Mucosa of stomach (tissue), 1 donor: ENCODE measurements around the gene COL13A1.

Source experiments
- H3K27me3 ChIP-seq: one replicate; pipeline ENCODE4 v1.7.0; 2013; ENCODE audit warnings: mild to moderate bottlenecking, low read length; ENCODE audit not compliant: control insufficient read depth, insufficient read depth
- H3K36me3 ChIP-seq: one replicate; pipeline ENCODE4 v1.7.0; 2013; ENCODE audit warnings: low read length; ENCODE audit not compliant: control insufficient read depth, insufficient read depth
- H3K4me1 ChIP-seq: one replicate; pipeline ENCODE4 v1.7.0; 2013; ENCODE audit warnings: mild to moderate bottlenecking, low read length; ENCODE audit not compliant: control insufficient read depth, insufficient read depth
- H3K4me3 ChIP-seq: one replicate; pipeline ENCODE4 v1.7.0; 2013; ENCODE audit warnings: low read length
- H3K9ac ChIP-seq: one replicate; pipeline ENCODE4 v1.7.0; 2013; ENCODE audit warnings: mild to moderate bottlenecking, low read length, moderate library complexity
- H3K9me3 ChIP-seq: one replicate; pipeline ENCODE4 v1.7.0; 2013; ENCODE audit warnings: mild to moderate bottlenecking, low read length, moderate library complexity; ENCODE audit not compliant: control insufficient read depth
- donor health status: Pancreatic carcinoma.

COL13A1 gene

GRCh38 chr10:69888882-69889584 is 87.3 kb downstream of the COL13A1 start:
- no peaks in the 10 kb centered on the region for H3K9me3 ChIP-seq
- H3K4me1 ChIP-seq: no peaks in the 10 kb centered on the region
- no peaks in the 10 kb centered on the region for H3K27me3 ChIP-seq
- H3K9ac ChIP-seq: no peak overlapping the region
- H3K4me3 ChIP-seq: no peak overlapping the region
- no peaks in the 10 kb centered on the region for H3K36me3 ChIP-seq

- Histone ChIP-seq H3K27me3 (no peaks in the 10 kb centered on the region), H3K4me3 (no peak overlapping the region), H3K9ac (no peak overlapping the region), H3K36me3 (no peaks in the 10 kb centered on the region), H3K4me1 (no peaks in the 10 kb centered on the region), H3K9me3 (no peaks in the 10 kb centered on the region)
Measured at GRCh38 chr10:69890065-69890847, 88.5 kb downstream of the COL13A1 start.

GRCh38 chr10:69891057-69891617 is 89.4 kb downstream of the COL13A1 start:
- H3K27me3 ChIP-seq: no peaks in the 10 kb centered on the region
- no peaks in the 10 kb centered on the region for H3K4me1 ChIP-seq
- no peaks in the 10 kb centered on the region for H3K36me3 ChIP-seq
- H3K4me3 ChIP-seq: no peak overlapping the region
- H3K9ac ChIP-seq: no peak overlapping the region
- no peaks in the 10 kb centered on the region for H3K9me3 ChIP-seq

- H3K27me3 ChIP-seq: no peaks in the 10 kb centered on the region
- no peak overlapping the region for H3K4me3 ChIP-seq
- H3K4me1 ChIP-seq: no peaks in the 10 kb centered on the region
- H3K9me3 ChIP-seq: no peaks in the 10 kb centered on the region
- H3K36me3 ChIP-seq: no peaks in the 10 kb centered on the region
- no peak overlapping the region for H3K9ac ChIP-seq
Measured at GRCh38 chr10:69892406-69892805, 90.7 kb downstream of the COL13A1 start.

- no peaks in the 10 kb centered on the region for H3K36me3 ChIP-seq
- H3K9me3 ChIP-seq: no peaks in the 10 kb centered on the region
- H3K4me1 ChIP-seq: no peaks in the 10 kb centered on the region
- H3K9ac ChIP-seq: no peak overlapping the region
- no peaks in the 10 kb centered on the region for H3K27me3 ChIP-seq
- no peak overlapping the region for H3K4me3 ChIP-seq
Measured at GRCh38 chr10:69892816-69893215, 91.1 kb downstream of the COL13A1 start.

GRCh38 chr10:69893271-69893900 is 91.7 kb downstream of the COL13A1 start:
- Histone ChIP-seq H3K4me3 (no peak overlapping the region), H3K27me3 (no peaks in the 10 kb centered on the region), H3K9ac (no peak overlapping the region), H3K4me1 (no peaks in the 10 kb centered on the region), H3K36me3 (no peaks in the 10 kb centered on the region), H3K9me3 (no peaks in the 10 kb centered on the region)

GRCh38 chr10:69894156-69894555 is 92.5 kb downstream of the COL13A1 start:
- Histone ChIP-seq H3K27me3 (no peaks in the 10 kb centered on the region), H3K9ac (no peak overlapping the region), H3K36me3 (no peaks in the 10 kb centered on the region), H3K4me3 (no peak overlapping the region), H3K4me1 (no peaks in the 10 kb centered on the region), H3K9me3 (no peaks in the 10 kb centered on the region)

- H3K4me3 ChIP-seq: no peak overlapping the region
- H3K9ac ChIP-seq: no peak overlapping the region
- no peaks in the 10 kb centered on the region for H3K9me3 ChIP-seq
- no peaks in the 10 kb centered on the region for H3K36me3 ChIP-seq
- H3K27me3 ChIP-seq: no peaks in the 10 kb centered on the region
- H3K4me1 ChIP-seq: no peaks in the 10 kb centered on the region
Measured at GRCh38 chr10:69895759-69896158, 94.1 kb downstream of the COL13A1 start.

- Histone ChIP-seq H3K36me3 (no peaks in the 10 kb centered on the region), H3K4me1 (no peaks in the 10 kb centered on the region), H3K9ac (no peak overlapping the region), H3K9me3 (no peaks in the 10 kb centered on the region), H3K27me3 (no peaks in the 10 kb centered on the region), H3K4me3 (no peak overlapping the region)
Measured at GRCh38 chr10:69896606-69897231, 95.0 kb downstream of the COL13A1 start.

- no peaks in the 10 kb centered on the region for H3K9me3 ChIP-seq
- H3K36me3 ChIP-seq: no peaks in the 10 kb centered on the region
- no peaks in the 10 kb centered on the region for H3K4me1 ChIP-seq
- H3K9ac ChIP-seq: no peak overlapping the region
- H3K4me3 ChIP-seq: no peak overlapping the region
- no peaks in the 10 kb centered on the region for H3K27me3 ChIP-seq
Measured at GRCh38 chr10:69897432-69897831, 95.7 kb downstream of the COL13A1 start.

- H3K27me3 ChIP-seq: no peaks in the 10 kb centered on the region
- H3K4me1 ChIP-seq: no peaks in the 10 kb centered on the region
- no peaks in the 10 kb centered on the region for H3K36me3 ChIP-seq
- H3K4me3 ChIP-seq: no peak overlapping the region
- H3K9ac ChIP-seq: no peak overlapping the region
- H3K9me3 ChIP-seq: no peaks in the 10 kb centered on the region
Measured at GRCh38 chr10:69897999-69898398, 96.3 kb downstream of the COL13A1 start.
